Hematopoietic multipotent progenitor cell (in vitro differentiated cells): ENCODE results near the gene TSPAN18. TPM values are rescaled to one million over a fixed set of nuclear protein-coding genes. Genes with fewer than 3 reads are reported as not detected.

Source experiments
- DNase-seq, 3 donors: peaks; one replicate each; pipeline ENCODE4 v3.0.0-alpha.2; 2011 to 2015; ENCODE audit warnings: low read depth in 2 of 3, low spot score in 2 of 3
- total RNA-seq: library from RNA; depleted of rRNA; stranded (reverse); fragments of >200 nt; gene quantifications from one replicate; pipeline ENCODE4 v1.2.3, GENCODE V29; 2012

TSPAN18 gene
- total RNA-seq, 1 donor: 0.54 TPM

DNA sequence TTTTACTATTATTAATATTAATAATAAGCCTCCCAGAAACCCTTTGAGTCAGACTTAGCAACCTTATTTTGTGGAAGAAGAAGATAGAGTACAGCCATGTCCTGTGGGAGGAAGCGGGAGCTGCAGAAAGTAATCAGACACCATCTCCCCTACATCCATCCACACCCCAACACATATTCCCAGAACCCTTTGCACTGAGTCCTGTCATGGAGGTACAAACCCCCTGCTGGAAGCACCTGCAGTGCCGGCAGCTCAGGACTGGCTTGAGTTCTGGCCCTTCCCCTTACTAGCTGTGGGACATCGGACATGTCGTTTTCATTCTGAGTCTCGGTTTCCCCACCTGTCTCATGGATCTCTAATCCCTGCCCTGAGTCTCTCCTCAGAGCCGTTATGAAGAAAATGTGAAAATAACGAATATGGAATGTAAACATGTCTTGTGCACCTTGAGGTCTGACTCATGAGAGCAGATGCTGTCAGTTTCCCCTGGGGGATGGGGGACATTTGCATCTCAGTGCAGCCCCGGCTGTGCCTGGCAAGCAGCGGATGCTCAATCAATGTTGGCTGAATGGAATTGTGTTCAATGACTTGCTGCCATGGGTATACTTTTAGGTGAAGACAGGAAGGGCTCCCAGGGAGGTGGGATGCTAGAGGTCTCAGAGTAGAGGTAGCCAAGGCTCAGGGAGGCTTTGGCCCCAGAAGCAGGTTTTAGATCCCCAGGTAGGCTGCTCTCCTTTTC, 178.5 kb downstream of the TSPAN18 start:
- no peak for DNase-seq

DNA sequence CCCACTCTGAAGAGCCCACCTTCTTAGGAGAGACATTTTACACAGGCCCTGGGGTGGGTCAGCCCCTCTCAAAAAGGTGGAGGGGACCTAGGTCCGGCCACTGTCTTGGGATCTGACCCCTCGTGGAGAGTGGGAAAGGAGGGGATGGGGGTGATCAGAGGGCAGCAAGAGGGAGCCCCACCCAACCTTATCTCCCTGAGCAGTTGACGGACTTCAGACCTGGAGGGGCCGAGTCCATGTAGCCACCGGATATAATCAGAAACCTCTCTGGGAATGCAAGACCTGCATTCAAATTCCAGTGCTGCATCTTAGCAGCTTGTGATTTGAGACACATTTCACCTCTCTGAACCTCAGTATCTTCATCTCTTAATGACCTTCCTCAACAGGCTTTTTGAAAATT, 179.9 kb downstream of the TSPAN18 start:
- no peak for DNase-seq

DNA sequence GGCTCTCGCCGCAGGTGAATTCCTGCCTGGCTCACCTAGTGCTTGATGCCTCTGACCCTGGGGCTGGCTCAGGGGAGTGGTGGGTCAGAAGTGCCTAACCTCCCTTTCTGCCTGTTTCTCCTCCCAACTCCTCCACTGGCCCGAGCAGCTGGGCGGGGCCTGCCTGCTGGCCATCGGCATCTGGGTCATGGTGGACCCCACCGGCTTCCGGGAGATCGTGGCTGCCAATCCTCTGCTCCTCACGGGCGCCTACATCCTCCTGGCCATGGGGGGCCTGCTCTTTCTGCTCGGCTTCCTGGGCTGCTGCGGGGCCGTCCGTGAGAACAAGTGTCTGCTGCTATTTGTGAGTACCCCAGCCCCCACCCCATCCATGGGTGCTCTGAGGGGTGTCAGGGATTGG, 182.8 kb downstream of the TSPAN18 start:
- DNase-seq: no peak

DNA sequence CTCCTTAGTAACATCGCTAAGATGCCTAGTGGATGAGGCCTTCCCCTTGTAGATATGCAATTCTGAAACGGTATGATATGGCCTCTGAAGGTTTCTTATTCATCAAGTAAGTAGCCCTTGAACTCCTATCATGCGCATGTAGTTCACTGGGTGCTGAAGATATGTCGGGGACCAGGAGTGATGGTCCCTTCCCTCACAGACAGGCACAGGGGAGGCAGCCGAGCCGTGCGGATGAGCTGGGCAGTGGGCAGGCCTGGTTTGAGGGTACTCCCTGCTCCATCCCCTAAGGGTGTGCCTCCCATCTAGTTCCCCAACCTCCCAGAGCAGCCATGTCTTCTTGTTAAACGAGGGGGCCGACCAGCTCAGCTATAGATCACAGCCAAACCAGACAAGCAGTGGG, 183.8 kb downstream of the TSPAN18 start:
- no peak for DNase-seq

DNA sequence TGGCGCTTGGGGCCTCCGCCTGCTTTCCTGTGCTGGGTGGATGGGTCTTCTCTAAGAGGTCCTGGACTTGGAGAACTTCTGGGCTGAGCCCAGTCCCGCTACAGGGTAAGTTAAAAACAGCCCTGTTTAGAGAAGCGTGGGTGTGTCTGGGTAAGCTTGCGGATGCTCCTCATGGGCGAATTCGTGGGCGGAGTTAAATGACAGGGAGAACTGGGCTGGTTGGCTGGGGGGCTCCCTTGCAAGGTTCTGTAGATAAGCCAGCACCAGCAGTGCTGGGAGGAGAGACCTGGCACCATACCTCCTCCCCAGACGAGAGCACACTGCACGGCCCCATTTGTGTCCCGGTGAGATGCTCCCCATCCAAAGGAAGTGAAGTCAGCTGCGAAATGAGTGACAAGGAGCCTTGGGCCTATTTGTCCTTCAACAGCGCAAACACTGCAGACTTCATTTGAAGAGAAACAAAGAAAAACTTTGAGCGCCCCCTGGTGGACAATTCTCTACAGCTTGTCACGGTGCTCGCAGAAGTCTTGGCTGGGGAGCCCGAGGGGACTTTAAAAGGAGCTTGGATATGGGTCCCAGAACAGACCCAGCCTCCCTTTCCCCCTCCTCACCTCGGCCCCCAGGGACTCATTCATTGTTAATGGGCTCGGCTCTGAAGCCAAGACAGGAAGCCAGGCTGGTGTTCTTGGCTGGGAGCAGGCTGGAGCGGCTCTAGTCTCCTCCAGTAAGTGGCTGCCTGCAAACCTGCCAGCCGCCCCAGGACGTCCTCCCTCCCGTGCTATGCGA, 184.5 kb downstream of the TSPAN18 start:
- DNase-seq: peak; percentile 66 to 90 (median 81)

DNA sequence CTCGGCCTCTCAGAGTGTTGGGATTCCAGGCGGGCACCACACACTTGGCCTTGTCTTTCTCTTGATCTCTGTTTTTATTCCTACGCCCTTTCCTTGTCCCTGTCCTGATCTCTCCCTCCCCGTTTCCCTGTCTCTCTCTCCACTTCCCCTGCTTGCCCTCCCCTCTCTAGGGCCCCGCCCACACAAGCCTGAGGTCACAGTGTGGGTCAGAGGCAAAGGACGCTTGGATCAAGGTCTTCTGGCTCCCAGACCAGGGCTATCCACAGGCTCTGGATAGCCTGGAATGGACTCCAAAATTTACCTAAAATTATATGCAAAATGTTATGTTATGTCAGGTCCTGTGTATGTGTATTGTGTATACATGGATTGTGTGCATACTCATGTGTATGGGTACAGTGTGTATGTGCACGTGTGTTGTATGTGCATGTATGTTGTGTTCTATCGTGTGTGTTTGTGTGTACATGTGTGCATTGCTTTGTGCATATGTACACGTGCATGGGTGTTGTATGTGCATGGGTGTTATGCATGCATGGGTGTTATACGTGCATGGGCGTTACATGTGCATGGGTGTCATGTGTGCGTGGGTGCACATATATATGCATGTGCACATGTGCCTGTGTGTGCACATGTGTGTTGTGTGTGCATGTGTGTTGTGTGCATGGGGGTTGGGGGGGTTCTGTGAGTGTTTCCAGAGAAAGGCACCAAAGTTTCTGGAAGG, 185.7 kb downstream of the TSPAN18 start:
- DNase-seq: no peak

DNA sequence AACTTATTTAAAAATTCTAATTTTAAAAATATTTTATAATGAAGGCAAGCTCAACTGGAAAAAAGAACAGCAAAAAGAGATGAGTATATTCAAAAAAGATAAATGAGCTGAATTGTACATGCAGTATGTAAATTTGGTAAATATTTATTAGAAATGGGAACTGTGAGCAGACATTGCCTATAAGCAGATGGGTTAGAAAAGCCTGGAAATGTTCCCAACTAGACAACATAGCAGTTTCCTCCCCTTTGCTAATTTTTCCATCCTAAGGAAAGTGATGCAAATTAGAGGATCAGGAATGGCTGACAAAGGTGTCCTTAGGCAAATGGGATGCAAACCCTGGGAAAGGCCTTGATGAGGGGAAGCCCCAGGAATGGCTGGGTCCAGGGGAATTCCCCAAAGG, 186.7 kb downstream of the TSPAN18 start:
- DNase-seq: no peak

DNA sequence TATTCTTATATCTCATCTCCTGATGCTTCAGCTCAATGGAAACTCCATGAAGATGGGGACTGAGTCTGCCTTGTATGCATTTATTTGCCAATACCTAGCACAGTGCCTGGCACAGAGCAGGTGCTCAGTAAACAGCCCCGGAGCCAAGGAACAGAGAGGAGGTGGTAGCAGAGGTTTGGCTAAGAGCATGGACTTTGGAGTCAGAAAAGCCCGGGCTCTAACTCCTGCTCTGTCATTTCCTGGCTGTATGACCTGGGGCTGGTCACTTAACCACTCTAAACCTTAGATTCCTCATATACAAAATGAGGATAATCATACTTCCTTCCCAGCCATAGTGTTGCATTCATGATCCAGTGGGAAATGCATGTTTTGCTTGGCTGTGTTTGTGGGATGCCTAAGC, 187.3 kb downstream of the TSPAN18 start:
- DNase-seq: no peak

DNA sequence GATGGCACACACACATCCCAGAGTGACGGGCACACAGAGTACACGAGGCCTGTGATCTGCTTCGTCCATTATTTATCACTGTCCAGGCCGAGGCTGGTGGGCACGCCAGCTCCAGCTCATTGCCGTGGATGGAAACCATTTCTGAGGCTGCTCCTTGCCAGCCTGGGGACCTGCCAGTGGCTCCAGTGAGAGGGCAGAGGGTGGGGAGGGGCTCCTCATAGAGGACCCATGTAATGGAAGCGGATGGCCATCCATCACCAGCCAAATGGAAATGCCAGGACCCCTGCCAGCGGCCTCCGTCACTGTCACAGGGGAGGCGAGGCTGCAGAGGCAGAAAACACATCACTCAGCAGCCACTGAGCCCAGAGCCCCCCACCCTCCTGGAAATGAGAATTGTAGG, 188.2 kb downstream of the TSPAN18 start:
- no peak for DNase-seq

DNA sequence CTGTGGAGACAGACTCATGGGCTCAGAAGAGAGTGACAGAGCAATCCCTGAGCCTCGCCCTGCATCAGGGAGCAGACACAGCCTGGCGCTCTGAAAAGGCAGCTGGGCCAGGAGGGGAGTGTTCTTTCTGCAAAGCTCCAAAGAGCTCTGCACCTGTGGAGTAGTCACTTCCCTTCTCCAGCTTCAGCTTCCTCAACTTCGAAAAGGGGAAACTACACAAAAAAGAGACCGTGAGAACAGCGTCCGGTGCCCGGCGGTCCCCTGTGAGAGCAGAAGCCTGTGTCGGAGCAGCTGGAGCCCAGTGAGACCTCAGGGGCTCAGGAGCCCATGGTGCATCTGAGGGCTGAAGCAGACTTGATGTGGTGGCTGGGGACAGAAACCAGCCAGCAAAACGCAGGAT, 188.9 kb downstream of the TSPAN18 start:
- peak in 2 of 3 donors; percentile 81 to 88 for DNase-seq

DNA sequence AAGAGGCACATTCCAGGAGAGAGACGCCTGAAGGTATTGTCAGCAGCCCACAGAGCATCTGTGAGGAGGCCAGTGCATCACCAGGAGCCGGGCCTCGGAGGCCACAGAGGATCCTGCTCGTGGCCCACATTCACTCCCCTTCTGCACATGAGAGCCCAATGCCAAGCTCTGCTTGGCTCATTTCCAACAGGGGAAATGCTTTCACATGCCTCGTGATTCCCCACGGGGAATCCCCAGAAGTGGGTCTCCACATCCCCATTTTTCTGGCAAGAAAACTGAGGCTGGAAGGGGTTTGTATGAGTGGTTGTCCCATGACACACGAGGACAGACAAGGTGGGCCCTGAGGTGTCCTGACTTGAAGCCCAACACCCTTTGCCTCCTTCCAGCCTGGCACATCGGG, 189.6 kb downstream of the TSPAN18 start:
- peak in 2 of 3 donors; percentile 64 to 70 for DNase-seq

DNA sequence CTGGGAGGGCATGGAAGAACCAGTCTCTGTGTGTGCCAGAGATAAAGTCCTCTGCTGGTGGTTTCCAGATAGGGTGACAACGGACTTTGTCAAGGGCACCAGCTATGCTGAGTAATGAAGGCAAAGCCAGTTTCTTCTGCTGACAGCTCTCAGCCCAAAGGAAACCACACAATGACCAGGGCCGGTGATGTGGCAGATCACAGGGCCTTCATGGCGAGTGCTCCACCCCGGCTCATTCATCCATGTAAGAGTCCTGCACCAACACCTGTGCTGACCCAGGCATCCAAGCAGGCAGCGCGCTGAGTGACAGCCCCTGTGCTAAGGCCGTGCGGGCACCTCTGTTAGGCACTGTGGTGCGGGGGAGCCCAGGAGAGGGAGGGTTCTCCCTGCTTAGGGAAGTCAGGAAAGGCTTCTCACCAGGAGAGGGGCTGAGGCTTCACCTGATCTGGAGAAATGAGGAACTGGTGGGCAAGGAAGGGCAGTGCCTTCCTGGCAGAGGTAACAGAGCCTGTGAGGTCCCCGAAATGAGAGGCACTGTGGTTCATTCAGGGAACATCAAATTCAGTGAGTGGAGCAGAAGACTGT, 190.1 kb downstream of the TSPAN18 start:
- DNase-seq: peak in 2 of 3 donors; percentile 66 to 79

DNA sequence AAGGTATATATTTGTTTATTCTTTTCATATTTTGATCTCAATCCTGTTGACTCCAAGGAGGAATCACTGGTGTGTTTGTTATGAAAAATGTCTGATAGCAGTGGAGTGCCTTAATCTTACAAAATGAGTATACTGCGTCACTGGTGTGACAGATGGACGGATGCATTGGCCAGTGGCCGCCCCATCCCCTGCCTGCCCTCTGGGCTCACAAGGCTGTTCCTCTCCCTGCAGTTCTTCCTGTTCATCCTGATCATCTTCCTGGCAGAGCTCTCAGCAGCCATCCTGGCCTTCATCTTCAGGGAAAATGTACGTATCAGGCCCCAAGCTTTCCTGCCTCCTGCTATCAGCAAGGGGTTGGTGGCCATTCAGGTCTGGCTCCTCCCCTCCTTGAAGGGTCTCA, 191.0 kb downstream of the TSPAN18 start:
- no peak for DNase-seq

DNA sequence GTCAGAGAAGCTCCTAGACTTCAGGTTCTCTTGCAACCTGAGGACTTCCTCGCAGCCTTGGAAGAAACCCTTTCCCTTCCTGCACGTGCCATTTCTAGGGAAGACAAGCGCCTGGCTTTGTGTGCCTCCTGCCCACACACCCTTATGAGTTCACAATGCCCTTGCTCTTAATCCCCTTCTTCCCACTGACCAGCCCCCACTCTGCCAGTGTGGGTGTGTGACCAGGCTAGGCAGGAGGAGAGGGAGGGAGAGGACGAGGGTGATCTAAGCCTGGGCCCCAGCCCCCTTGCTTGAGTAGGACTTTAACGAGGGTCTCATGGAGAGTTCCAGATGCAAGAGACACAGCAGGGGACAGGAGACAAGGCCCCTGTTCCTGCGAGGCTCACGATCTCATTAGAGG, 193.7 kb downstream of the TSPAN18 start:
- no peak for DNase-seq

DNA sequence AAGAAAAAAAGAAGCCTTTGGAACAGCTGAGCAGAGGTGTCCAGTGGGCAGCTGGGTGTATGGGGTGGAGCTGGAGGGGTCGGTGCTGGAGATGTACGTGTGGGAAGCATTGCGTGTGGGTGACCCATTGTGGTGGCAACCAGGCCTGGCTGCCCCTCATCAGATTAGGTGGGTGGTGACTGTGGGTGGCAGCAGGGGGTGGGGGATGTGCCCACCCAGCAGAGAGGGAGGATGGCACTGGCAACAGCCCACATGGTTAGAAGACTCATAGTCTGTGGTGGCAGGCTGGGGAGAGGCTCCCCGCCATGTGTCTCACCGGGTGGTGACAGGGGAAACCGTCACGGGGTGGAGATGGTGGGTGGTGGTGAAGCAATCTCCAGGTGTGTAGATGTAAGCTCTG, 196.4 kb downstream of the TSPAN18 start:
- DNase-seq: no peak

DNA sequence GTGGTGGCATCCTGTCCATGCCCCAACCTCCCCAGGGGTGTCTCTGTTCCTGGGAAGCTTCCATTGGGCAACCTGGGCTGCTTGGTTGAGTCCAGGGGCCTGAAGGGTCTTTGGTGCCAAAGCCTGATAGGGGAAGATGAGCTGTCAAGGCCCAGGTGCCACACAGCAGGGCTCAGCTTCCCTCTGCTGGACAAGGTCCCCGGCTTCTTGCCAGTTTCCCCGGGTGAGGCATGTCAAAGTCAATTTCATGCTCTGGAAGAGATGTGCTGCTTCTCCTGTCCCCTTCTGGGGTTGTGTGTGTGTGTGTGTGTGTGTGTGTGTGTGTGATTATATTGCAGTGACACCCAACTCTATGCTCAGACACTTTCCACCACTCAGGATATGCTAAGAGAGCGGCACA, 197.0 kb downstream of the TSPAN18 start:
- DNase-seq: no peak

DNA sequence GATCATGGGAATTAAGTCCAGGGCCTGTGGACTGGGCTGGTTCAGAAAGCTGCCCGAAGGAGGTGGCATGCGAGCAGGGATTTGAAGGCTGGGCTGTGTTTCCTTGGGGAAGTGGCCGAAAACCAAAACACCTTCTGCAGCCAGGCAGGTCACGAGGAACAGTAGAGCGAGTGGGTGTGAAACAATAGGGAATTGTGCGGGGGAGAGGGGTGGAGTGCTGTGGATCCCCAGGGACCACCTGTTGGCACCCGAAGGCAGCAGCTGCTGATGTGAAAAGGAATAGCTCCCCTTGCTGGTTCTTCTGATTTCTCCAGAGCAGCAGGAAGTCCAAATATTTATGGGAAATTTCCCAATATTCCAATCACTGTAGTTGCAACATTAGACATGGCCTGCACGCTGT, 199.3 kb downstream of the TSPAN18 start:
- DNase-seq: no peak

DNA sequence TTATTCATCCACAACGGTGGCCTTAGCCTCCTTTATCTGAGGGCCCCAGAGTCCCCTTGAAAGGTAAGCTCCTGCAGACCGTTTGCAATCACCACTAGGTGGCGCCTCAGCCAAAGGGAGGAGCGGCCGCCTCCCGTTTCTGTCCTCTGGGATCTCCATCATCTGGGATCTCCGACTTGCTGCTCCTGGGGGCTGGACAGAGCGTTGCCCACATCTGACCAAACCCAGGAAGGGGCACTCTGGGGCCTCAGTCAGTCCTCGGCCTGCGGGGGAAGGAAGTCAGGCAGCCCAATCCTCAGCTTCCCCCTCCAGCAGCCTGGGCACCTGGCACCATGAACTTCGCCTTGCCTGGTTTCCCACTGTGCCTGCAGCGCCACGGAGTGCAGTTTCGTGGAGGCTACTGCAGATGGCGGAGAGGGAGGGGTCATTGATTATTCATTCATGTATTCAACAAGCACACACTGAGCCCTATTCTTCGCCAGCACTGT, 200.5 kb downstream of the TSPAN18 start:
- DNase-seq: peak; percentile 32 to 66 (median 48)

DNA sequence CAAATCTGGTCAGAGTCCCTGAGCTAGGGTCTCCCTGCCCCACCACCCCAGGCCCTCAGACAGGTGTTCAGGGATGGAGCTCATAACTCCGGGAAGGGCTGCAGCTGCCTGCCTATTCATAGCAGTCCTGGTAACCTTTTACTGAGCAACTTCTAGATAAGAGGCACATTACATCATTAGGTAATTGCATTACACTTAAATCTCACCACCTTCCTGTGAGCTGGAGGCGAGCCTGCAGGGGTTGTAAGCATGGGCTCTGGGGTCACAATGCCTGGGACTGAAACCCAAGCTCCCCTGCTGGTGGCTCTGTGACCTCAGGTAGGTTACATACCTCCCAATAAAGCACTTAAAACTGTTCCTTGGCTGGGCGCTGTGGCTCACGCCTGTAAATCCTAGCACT, 201.4 kb downstream of the TSPAN18 start:
- no peak for DNase-seq

DNA sequence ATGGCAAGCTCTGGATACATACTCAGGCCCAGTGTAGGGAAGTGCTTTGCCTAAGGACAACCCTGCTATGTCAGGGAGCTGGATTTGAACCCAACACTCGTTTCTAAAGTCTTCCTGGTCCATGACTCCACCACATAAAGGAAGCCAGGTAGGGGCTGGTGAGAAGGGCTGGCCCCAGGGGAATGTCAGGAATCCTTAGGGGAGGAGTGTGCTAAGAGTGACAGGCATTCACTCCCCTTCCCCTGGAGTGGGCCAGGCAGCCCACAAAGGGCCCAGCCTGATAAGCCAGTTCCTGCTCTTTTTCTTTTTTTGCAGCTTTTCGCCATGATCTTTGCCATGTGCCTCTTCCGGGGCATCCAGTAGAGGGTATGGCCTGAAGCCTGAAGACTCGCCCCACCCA, 202.1 kb downstream of the TSPAN18 start:
- DNase-seq: no peak
